NB4 (cell line): Measurements from ENCODE around the gene USP10.

Experiments used
- MAX ChIP-seq: IDR thresholded peaks from 2 replicates; pipeline ENCODE4 v1.6.1; 2011; ENCODE audit warnings: low read depth, low read length
- MYC ChIP-seq: IDR thresholded peaks from 2 replicates; pipeline ENCODE4 v1.6.1; 2011; ENCODE audit warnings: low read depth, low read length
- POLR2A ChIP-seq: IDR thresholded peaks from 2 replicates; pipeline ENCODE4 v1.6.1; 2011; ENCODE audit warnings: mild to moderate bottlenecking; ENCODE audit not compliant: insufficient read length; ENCODE audit errors: extremely low read depth
- TF ChIP-seq, protein P1 (sequence below): IDR thresholded peaks from one replicate; pipeline ENCODE4 v1.5.1; 2012; ENCODE audit warnings: low read depth, low read length

DNA sequence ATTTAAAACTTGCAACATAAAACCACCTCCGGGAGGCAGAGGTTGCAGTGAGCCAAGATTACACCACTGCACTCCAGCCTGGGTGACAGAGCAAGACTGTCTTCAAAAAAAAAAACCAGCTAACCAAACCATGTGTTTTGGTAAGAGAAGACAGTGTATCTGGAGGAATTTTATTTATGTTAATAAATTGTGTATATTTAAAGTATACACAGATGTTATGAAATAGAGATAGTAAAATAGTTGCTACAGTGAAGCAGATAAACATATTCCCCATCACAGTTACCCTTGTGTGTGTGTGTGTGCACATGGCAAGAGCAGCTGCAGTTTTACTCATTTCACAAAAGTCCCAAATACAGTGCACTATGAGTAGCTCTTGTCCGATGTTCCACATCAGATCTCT lies 65.2 kb downstream of the USP10 start:
- TF ChIP-seq, protein P1, sequence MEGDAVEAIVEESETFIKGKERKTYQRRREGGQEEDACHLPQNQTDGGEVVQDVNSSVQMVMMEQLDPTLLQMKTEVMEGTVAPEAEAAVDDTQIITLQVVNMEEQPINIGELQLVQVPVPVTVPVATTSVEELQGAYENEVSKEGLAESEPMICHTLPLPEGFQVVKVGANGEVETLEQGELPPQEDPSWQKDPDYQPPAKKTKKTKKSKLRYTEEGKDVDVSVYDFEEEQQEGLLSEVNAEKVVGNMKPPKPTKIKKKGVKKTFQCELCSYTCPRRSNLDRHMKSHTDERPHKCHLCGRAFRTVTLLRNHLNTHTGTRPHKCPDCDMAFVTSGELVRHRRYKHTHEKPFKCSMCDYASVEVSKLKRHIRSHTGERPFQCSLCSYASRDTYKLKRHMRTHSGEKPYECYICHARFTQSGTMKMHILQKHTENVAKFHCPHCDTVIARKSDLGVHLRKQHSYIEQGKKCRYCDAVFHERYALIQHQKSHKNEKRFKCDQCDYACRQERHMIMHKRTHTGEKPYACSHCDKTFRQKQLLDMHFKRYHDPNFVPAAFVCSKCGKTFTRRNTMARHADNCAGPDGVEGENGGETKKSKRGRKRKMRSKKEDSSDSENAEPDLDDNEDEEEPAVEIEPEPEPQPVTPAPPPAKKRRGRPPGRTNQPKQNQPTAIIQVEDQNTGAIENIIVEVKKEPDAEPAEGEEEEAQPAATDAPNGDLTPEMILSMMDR, result no peak
- TF ChIP-seq POLR2A (no peak), MAX (no peak), MYC (no peak)
